Measurements from ENCODE around the gene VSX2.

GRCh38 chr14:74245292-74245691 lies 6.0 kb downstream of the VSX2 start:
- TF ChIP-seq, protein P1, sequence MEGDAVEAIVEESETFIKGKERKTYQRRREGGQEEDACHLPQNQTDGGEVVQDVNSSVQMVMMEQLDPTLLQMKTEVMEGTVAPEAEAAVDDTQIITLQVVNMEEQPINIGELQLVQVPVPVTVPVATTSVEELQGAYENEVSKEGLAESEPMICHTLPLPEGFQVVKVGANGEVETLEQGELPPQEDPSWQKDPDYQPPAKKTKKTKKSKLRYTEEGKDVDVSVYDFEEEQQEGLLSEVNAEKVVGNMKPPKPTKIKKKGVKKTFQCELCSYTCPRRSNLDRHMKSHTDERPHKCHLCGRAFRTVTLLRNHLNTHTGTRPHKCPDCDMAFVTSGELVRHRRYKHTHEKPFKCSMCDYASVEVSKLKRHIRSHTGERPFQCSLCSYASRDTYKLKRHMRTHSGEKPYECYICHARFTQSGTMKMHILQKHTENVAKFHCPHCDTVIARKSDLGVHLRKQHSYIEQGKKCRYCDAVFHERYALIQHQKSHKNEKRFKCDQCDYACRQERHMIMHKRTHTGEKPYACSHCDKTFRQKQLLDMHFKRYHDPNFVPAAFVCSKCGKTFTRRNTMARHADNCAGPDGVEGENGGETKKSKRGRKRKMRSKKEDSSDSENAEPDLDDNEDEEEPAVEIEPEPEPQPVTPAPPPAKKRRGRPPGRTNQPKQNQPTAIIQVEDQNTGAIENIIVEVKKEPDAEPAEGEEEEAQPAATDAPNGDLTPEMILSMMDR (IDR thresholded peaks at IDR 0.05) = no peak
- no peak for TF ChIP-seq EP300 (IDR thresholded peaks at IDR 0.05)
- TF ChIP-seq POLR2AphosphoS5 (IDR thresholded peaks at IDR 0.05) = no peak

Measured in sigmoid colon (tissue), 4 donors.